ENCODE results near the gene CST7. TPM values are rescaled to one million over a fixed set of nuclear protein-coding genes. Genes with fewer than 3 reads are reported as not detected.

CST7 gene
- total RNA-seq, 1 donor from 2014 or later = 0.66 TPM

- Histone ChIP-seq H3K36me3 (no peaks in the 10 kb centered on the region), H3K4me3 (no peak overlapping the region), H3K9me3 (replicated peaks) (no peaks in the 10 kb centered on the region), H3K4me1 (peaks cover 56% of the 10 kb centered on the region), H3K27me3 (ENCODE audit: low read depth) (no peaks in the 10 kb centered on the region), H3K27ac (replicated peaks) (no peak overlapping the region)
- intact Hi-C loops (cut with micrococcal nuclease) = no loop called here
- DNase-seq = no peak
- no peak for TF ChIP-seq CTCF (IDR thresholded peaks at IDR 0.05; ENCODE audit: borderline replicate concordance)
Measured at GRCh38 chr20:24989162-24989561, 40.1 kb downstream of the CST7 start.

- Histone ChIP-seq H3K27me3 (ENCODE audit: low read depth) (no peaks in the 10 kb centered on the region), H3K36me3 (no peaks in the 10 kb centered on the region), H3K9me3 (replicated peaks) (no peaks in the 10 kb centered on the region), H3K4me3 (peak overlapping the region; percentile 93), H3K4me1 (peaks cover 55% of the 10 kb centered on the region), H3K27ac (replicated peaks) (no peak overlapping the region)
- TF ChIP-seq CTCF (IDR thresholded peaks at IDR 0.05; ENCODE audit: borderline replicate concordance) = no peak
- intact Hi-C loops (cut with micrococcal nuclease) = loop anchor here (10.0 kb wide), 2 partner anchors 184 to 404 kb away; partner anchors contain the start of gene ABHD12
- no peak for DNase-seq
Measured at GRCh38 chr20:24990810-24991252, 41.8 kb downstream of the CST7 start.

GRCh38 chr20:24991897-24992486 lies 42.9 kb downstream of the CST7 start:
- Histone ChIP-seq H3K36me3 (no peaks in the 10 kb centered on the region), H3K9me3 (replicated peaks) (no peaks in the 10 kb centered on the region), H3K27ac (replicated peaks) (peak overlapping the region; percentile 96), H3K4me1 (peaks cover 61% of the 10 kb centered on the region), H3K27me3 (ENCODE audit: low read depth) (no peaks in the 10 kb centered on the region), H3K4me3 (peak overlapping the region; percentile 93)
- no peak for DNase-seq
- intact Hi-C loops (cut with micrococcal nuclease) = loop anchor here (10.0 kb wide), 2 partner anchors 183 to 403 kb away; partner anchors contain the start of gene ABHD12
- no peak for TF ChIP-seq CTCF (IDR thresholded peaks at IDR 0.05; ENCODE audit: borderline replicate concordance)

DNA sequence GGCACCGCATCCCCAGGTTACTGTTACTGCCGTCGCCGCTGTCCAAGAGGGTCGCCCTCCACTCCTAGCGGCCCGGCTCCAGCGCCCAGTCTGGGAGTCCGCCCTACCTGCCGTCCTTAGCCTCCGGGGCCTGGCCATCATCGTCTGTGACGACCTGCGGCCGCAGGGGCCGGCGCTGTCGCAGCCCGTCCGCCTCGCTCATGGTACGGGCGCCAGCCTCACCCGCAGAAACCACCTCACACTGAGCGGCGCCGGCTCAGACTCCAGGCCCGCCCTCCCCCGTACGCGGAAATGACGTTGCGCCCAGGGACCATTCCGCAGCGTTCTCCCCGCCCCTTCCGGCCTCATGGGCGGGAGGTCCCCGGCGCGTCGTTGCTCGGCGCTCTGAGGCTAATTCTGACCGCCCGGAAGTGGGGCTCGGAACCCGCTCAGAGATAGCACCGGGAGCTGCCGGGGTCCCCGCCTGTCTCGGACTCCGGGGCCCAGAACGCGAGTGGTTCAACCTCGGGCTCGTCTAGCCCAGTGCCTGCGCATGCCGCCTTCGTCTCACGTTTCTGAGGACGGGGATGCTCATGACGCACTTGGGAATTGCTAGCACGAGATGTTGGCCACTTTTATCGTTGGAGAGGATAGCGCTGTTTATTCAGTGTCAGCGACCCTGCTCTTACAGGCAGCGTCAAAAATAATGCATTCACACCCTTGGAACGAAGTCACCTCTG lies 43.6 kb downstream of the CST7 start, which contains the start of gene APMAP:
Gene APMAP, minus strand, starts transcription at position 265 of the 719 bp plus-strand sequence. Its CDS starts 63 bp downstream, at position 202.
- Histone ChIP-seq H3K4me1 (peaks cover 68% of the 10 kb centered on the region), H3K4me3 (peak within 1 kb of the TSS; percentile 93), H3K27me3 (ENCODE audit: low read depth) (no peaks in the 10 kb centered on the region), H3K9me3 (replicated peaks) (no peaks in the 10 kb centered on the region), H3K27ac (replicated peaks) (peak within 1 kb of the TSS; percentile 96), H3K36me3 (no peaks in the 10 kb centered on the region)
- peak; percentile 97 for DNase-seq
- intact Hi-C loops (cut with micrococcal nuclease) = loop anchor here (10.0 kb wide), 2 partner anchors 182 to 402 kb away; partner anchors contain the start of gene ABHD12
- TF ChIP-seq CTCF (IDR thresholded peaks at IDR 0.05; ENCODE audit: borderline replicate concordance) = no peak

- DNase-seq = no peak
- Histone ChIP-seq H3K36me3 (no peaks in the 10 kb centered on the region), H3K27me3 (ENCODE audit: low read depth) (no peaks in the 10 kb centered on the region), H3K9me3 (replicated peaks) (no peaks in the 10 kb centered on the region), H3K4me1 (peaks cover 76% of the 10 kb centered on the region), H3K4me3 (peak overlapping the region; percentile 93), H3K27ac (replicated peaks) (peak overlapping the region; percentile 96)
- intact Hi-C loops (cut with micrococcal nuclease) = loop anchor here (2.0 to 10.0 kb wide), 3 partner anchors 71 to 401 kb away; partner anchors contain the start of gene ABHD12
- peak; percentile 58 for TF ChIP-seq CTCF (IDR thresholded peaks at IDR 0.05; ENCODE audit: borderline replicate concordance)
Measured at GRCh38 chr20:24993337-24994185, 44.5 kb downstream of the CST7 start.

Measured in left ventricle myocardium inferior (tissue), 1 donor.